Measurements from ENCODE around the gene FOXO1. TPM values are rescaled to one million over a fixed set of nuclear protein-coding genes. Genes with fewer than 3 reads are reported as not detected.

Gene FOXO1
- polyA plus RNA-seq, 1 experiment, result 5.3 TPM

DNA sequence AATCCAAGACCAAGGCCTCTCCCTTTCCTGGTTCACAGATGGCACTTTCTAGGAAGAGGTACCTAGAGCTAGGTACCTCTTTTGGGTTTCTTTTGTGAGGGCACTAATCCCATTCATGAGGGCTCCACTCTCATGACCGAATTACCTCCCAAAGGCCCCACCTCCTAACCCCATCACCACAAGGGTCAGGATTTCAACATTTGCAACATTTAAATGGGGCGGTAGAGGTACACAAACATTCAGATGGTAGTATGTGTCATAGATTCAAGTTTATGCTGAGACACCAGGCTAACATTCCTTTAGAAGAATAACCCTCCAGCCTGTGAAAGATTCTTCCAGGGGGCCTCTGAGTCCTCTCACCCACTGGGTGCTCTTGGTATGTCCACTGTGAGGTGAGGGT lies 116.3 kb downstream of the FOXO1 start:
- Histone ChIP-seq H3K4me3 (ENCODE audit: low read depth, low read length) (no peak overlapping the region), H3K36me3 (ENCODE audit: control insufficient read depth, insufficient read depth, low read length) (no peaks in the 10 kb centered on the region), H3K27me3 (ENCODE audit: control insufficient read depth, insufficient read depth, low read length) (no peaks in the 10 kb centered on the region)
- no peak for DNase-seq (ENCODE audit: low read depth)
- ChIA-PET POLR2A (no interaction called here), CTCF (no interaction called here)
- TF ChIP-seq, protein P1, sequence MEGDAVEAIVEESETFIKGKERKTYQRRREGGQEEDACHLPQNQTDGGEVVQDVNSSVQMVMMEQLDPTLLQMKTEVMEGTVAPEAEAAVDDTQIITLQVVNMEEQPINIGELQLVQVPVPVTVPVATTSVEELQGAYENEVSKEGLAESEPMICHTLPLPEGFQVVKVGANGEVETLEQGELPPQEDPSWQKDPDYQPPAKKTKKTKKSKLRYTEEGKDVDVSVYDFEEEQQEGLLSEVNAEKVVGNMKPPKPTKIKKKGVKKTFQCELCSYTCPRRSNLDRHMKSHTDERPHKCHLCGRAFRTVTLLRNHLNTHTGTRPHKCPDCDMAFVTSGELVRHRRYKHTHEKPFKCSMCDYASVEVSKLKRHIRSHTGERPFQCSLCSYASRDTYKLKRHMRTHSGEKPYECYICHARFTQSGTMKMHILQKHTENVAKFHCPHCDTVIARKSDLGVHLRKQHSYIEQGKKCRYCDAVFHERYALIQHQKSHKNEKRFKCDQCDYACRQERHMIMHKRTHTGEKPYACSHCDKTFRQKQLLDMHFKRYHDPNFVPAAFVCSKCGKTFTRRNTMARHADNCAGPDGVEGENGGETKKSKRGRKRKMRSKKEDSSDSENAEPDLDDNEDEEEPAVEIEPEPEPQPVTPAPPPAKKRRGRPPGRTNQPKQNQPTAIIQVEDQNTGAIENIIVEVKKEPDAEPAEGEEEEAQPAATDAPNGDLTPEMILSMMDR (IDR thresholded peaks at IDR 0.05; ENCODE audit: insufficient read depth, low read depth, low read length), result no peak

DNA sequence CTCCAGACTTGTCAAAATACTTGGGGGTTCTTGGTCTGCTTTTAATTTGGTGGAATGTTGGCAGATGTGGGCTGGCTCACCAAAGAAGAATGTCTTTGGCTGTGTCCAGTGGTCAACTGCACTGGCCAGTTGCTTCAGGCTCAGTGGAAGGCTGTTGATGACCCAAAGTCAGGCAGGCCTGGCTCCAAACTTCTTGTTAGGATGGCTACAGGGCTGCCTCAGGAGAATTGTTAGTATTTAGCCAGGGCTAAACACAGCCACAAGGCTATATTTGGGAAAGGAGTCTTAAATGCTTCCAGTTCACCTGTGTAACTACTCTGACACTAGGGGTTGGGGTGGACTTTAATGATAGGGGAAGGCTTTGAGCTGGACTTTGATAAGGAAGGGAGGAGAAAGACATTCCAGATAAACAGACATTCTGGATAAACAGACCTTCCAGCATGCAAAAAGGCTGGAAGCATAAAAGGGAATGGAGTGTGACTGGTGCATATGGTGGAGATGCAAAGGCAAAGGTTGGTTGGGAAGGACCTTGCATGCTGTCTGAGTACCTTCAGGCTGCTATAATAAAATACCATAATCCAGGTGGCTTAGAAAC lies 116.8 kb downstream of the FOXO1 start:
- Histone ChIP-seq H3K36me3 (ENCODE audit: control insufficient read depth, insufficient read depth, low read length) (no peaks in the 10 kb centered on the region), H3K27me3 (ENCODE audit: control insufficient read depth, insufficient read depth, low read length) (no peaks in the 10 kb centered on the region), H3K4me3 (ENCODE audit: low read depth, low read length) (no peak overlapping the region)
- POLR2A ChIA-PET, result no interaction called here
- CTCF ChIA-PET, result no interaction called here
- peak; percentile 48 for DNase-seq (ENCODE audit: low read depth)
- TF ChIP-seq, protein P1 (IDR thresholded peaks at IDR 0.05; ENCODE audit: insufficient read depth, low read depth, low read length), result no peak

DNA sequence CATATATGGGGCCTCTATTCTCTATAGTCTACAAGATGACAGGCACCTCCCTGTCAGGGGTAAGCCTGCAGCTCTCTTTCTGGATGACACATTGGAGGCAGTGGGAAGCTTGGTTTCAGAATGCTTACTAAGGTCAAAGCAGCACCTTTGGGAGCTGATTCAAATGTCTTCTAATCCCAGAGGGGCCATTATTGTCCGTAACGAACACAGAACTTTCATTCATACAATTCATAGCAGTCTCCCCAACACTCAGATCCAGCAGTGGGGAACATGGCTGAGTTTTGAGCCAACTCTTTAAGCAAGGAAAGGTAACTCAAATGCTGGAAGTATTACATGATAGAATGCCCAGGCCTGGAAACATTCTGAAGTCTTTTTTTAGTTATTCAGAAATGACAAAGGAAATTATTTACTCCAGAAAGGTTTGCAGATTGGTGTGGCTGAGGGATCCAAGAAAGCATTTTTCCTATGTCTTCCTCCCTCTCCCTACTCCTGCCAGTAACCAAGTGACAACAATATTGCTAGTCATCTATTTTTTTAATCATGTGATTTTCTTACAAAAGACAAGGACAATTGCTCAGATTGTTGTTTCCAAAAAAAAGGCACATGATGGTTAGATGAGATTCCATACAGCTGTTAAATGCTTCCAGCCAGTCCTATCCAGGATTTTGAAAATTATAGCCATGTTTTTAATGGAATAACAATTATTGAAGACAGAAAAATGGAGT lies 118.7 kb downstream of the FOXO1 start:
- H3K4me3 ChIP-seq (ENCODE audit: low read depth, low read length), result no peak overlapping the region
- DNase-seq (ENCODE audit: low read depth), result no peak
- TF ChIP-seq, protein P1 (IDR thresholded peaks at IDR 0.05; ENCODE audit: insufficient read depth, low read depth, low read length), result no peak
- H3K27me3 ChIP-seq (ENCODE audit: control insufficient read depth, insufficient read depth, low read length), result no peaks in the 10 kb centered on the region
- H3K36me3 ChIP-seq (ENCODE audit: control insufficient read depth, insufficient read depth, low read length), result no peaks in the 10 kb centered on the region
- CTCF ChIA-PET, result interaction anchor here (0.6 kb wide), 2 partner anchors 82 to 136 kb away, joined by 3 read pairs; no protein-coding TSS in a partner anchor
- POLR2A ChIA-PET, result no interaction called here

DNA sequence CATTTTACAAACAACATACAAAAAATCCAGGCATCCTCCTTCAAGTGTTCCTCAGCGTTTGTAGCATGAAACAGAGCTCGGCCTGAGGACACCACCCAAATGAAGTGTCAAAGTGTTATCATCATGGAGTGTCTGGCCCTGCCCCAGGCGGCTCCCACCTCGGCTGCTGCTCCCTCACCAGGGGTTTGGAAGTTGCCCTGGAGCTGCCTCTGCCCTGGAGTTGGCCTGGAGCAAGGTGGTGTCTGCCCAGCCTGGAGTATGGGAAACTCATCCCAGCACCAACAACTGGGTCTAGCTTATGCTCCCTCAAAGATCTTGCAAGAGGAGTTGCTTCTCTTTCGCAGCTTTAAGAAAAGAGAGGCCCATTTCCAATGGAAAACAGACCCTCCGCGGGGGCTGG lies 120.4 kb downstream of the FOXO1 start:
- ChIA-PET CTCF (no interaction called here), POLR2A (no interaction called here)
- TF ChIP-seq, protein P1 (IDR thresholded peaks at IDR 0.05; ENCODE audit: insufficient read depth, low read depth, low read length), result no peak
- H3K27me3 ChIP-seq (ENCODE audit: control insufficient read depth, insufficient read depth, low read length), result no peaks in the 10 kb centered on the region
- H3K4me3 ChIP-seq (ENCODE audit: low read depth, low read length), result no peak overlapping the region
- H3K36me3 ChIP-seq (ENCODE audit: control insufficient read depth, insufficient read depth, low read length), result no peaks in the 10 kb centered on the region
- no peak for DNase-seq (ENCODE audit: low read depth)

DNA sequence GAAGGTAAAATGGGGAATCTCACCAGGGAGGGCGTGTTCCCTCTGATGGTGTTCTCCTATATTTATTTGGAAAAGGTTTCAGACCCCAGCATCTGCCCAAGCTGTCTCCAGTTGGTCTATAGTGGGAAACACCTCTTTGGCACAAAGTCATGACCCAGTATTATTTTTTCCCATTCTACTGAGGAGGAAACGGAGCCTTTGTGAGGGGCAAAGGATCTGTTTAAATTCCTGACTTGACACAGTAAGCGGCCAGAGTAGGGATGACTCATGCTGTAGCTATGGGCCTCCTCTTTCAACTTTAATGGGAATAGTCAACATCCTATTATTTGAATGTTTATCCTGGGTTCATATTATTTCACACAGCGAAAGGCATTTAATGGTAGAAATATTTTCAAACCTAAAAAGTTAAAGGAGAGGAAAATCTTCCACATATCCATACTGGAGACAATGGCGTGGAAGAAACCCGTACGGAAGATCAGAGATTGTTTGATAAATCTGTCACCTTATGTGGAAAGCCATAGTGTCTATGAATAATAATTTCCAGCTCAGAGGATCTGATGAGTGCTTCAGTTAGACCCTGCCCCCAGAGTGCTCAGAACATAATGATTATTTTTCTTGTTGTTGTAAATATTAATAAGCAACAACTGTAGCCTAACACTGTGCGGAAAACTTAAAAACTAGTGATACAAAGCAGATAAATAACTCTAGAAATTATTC lies 126.0 kb downstream of the FOXO1 start:
- Histone ChIP-seq H3K4me3 (ENCODE audit: low read depth, low read length) (no peak overlapping the region), H3K36me3 (ENCODE audit: control insufficient read depth, insufficient read depth, low read length) (no peaks in the 10 kb centered on the region), H3K27me3 (ENCODE audit: control insufficient read depth, insufficient read depth, low read length) (no peaks in the 10 kb centered on the region)
- ChIA-PET CTCF (interaction anchor here (0.7 to 1.4 kb wide), 2 partner anchors 11 to 127 kb away, joined by 3 read pairs; no protein-coding TSS in a partner anchor), POLR2A (interaction anchor here (0.6 kb wide), 1 partner anchor 365 kb away, joined by 5 read pairs; no protein-coding TSS in a partner anchor)
- DNase-seq (ENCODE audit: low read depth), result peak; percentile 54
- TF ChIP-seq, protein P1 (IDR thresholded peaks at IDR 0.05; ENCODE audit: insufficient read depth, low read depth, low read length), result no peak

All from BJ (cell line).